Measurements from ENCODE around the gene CA10. TPM values are rescaled to one million over a fixed set of nuclear protein-coding genes. Genes with fewer than 3 reads are reported as not detected.

CA10 gene
- total and polyA plus RNA-seq, 8 donors, result 0.09 to 2.0 (median 0.27) TPM; not detected in 4

- DNase-seq (no peak), ATAC-seq (no peak), FAIRE-seq (no peak)
- intact Hi-C loops (cut with DNase I), result no loop called here
- no peak overlapping the region for H3K27ac ChIP-seq
- H3K27me3 ChIP-seq, result no peaks in the 10 kb centered on the region
- TF ChIP-seq, protein P1, sequence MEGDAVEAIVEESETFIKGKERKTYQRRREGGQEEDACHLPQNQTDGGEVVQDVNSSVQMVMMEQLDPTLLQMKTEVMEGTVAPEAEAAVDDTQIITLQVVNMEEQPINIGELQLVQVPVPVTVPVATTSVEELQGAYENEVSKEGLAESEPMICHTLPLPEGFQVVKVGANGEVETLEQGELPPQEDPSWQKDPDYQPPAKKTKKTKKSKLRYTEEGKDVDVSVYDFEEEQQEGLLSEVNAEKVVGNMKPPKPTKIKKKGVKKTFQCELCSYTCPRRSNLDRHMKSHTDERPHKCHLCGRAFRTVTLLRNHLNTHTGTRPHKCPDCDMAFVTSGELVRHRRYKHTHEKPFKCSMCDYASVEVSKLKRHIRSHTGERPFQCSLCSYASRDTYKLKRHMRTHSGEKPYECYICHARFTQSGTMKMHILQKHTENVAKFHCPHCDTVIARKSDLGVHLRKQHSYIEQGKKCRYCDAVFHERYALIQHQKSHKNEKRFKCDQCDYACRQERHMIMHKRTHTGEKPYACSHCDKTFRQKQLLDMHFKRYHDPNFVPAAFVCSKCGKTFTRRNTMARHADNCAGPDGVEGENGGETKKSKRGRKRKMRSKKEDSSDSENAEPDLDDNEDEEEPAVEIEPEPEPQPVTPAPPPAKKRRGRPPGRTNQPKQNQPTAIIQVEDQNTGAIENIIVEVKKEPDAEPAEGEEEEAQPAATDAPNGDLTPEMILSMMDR (IDR thresholded peaks at IDR 0.05), result no peak
- no peak overlapping the region for H3K4me3 ChIP-seq
- H3K9me3 ChIP-seq, result no peaks in the 10 kb centered on the region
- no peaks in the 10 kb centered on the region for H3K36me3 ChIP-seq
- 71 to 72% methylated on average over 7 of the region's 7 CpGs for WGBS, 2 donors
- no peaks in the 10 kb centered on the region for H3K4me1 ChIP-seq
Measured at GRCh38 chr17:51711581-51711980, 446.9 kb downstream of the CA10 start.

- Histone ChIP-seq H3K4me3 (no peak overlapping the region), H3K9me3 (no peaks in the 10 kb centered on the region), H3K27ac (no peak overlapping the region), H3K4me1 (no peaks in the 10 kb centered on the region), H3K27me3 (no peaks in the 10 kb centered on the region), H3K36me3 (no peaks in the 10 kb centered on the region)
- DNase-seq (no peak), ATAC-seq (no peak), FAIRE-seq (no peak)
- 48 to 50% methylated on average over 3 of the region's 3 CpGs for WGBS, 2 donors
- TF ChIP-seq, protein P1 (IDR thresholded peaks at IDR 0.05), result no peak
- intact Hi-C loops (cut with DNase I), result no loop called here
Measured at GRCh38 chr17:51710634-51710979, 447.9 kb downstream of the CA10 start.

- ATAC-seq (peak in 1 of 4 donors; percentile 30), FAIRE-seq (no peak), DNase-seq (no peak)
- Histone ChIP-seq H3K4me3 (no peak overlapping the region), H3K4me1 (no peaks in the 10 kb centered on the region), H3K36me3 (no peaks in the 10 kb centered on the region), H3K27ac (no peak overlapping the region), H3K9me3 (no peaks in the 10 kb centered on the region), H3K27me3 (no peaks in the 10 kb centered on the region)
- intact Hi-C loops (cut with DNase I), result no loop called here
- 37 to 41% methylated on average over 7 of the region's 7 CpGs for WGBS, 2 donors
- TF ChIP-seq, protein P1 (IDR thresholded peaks at IDR 0.05), result no peak
Measured at GRCh38 chr17:51709694-51710633, 448.6 kb downstream of the CA10 start.

- Histone ChIP-seq H3K36me3 (no peaks in the 10 kb centered on the region), H3K4me1 (peaks cover 0 to 8% (median 8%) of the 10 kb centered on the region in 3 donors), H3K27me3 (no peaks in the 10 kb centered on the region), H3K27ac (no peak overlapping the region), H3K9me3 (no peaks in the 10 kb centered on the region), H3K4me3 (no peak overlapping the region)
- ATAC-seq, result peak in 2 of 4 donors; percentile 66 to 73
- DNase-seq, result no peak
- FAIRE-seq, result no peak
- 71 to 73% methylated on average over 2 of the region's 2 CpGs for WGBS, 2 donors
- TF ChIP-seq, protein P1 (IDR thresholded peaks at IDR 0.05), result no peak
- intact Hi-C loops (cut with DNase I), result no loop called here
Measured at GRCh38 chr17:51707216-51707615, 451.3 kb downstream of the CA10 start.

GRCh38 chr17:51706093-51706492, 452.4 kb downstream of the CA10 start:
- 80 to 96% methylated on average over 1 of the region's 1 CpG for WGBS, 2 donors
- intact Hi-C loops (cut with DNase I), result no loop called here
- FAIRE-seq (no peak), ATAC-seq (no peak), DNase-seq (no peak)
- no peaks in the 10 kb centered on the region for H3K36me3 ChIP-seq
- H3K4me1 ChIP-seq, result peaks cover 0 to 8% (median 8%) of the 10 kb centered on the region in 3 donors
- no peak overlapping the region for H3K27ac ChIP-seq
- H3K4me3 ChIP-seq, result no peak overlapping the region
- H3K9me3 ChIP-seq, result no peaks in the 10 kb centered on the region
- TF ChIP-seq, protein P1 (IDR thresholded peaks at IDR 0.05), result no peak
- H3K27me3 ChIP-seq, result no peaks in the 10 kb centered on the region
